Measurements from ENCODE around the gene VWA1.

- TF ChIP-seq CTCF (IDR thresholded peaks at IDR 0.05) (no peak), POLR2A (IDR thresholded peaks at IDR 0.05) (no peak)
Measured at GRCh38 chr1:1391225-1391624, 44.3 kb upstream of the VWA1 start.

All from suprapubic skin (tissue), 3 donors.